ENCODE results near the gene BST1.

BST1 gene

DNA sequence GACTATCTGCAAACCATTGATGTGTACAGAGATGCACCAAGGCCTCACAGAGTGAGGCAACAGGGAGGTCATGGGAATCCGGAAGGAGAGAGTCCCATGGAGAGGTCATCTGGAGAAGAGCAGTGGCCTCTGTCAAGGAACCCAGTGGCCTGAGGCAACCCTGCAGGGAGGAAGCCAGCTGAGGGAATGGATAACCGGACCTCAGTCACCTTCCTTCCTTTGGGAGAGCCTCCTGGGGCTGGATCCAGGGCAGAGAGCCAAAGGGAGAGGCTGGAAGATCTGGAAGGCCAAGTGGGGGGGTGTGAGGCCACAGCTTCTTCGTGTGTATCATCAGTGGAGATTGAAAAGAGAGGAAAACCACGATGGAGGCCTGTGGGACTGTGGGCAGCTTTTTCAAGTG is 50.9 kb downstream of the BST1 start:
- no peaks in the 10 kb centered on the region for H3K9me3 ChIP-seq (ENCODE audit: control insufficient read depth, low read length)
- H2BK15ac ChIP-seq (ENCODE audit: low read depth, poor library complexity, severe bottlenecking): no peak overlapping the region
- 41% methylated on average over 4 of the region's 4 CpGs for WGBS

GRCh38 chr4:15754323-15754722 is 51.5 kb downstream of the BST1 start:
- Histone ChIP-seq H2BK120ac (ENCODE audit: low read depth, low read length) (no peak overlapping the region), H3K4me3 (ENCODE audit: insufficient read depth in 1 of 2, low read depth in 1 of 2, low read length in 2 of 2) (no peak overlapping the region), H2AFZ (ENCODE audit: low read depth, low read length) (no peak overlapping the region), H3K4me1 (ENCODE audit: control insufficient read depth, insufficient read depth, low read depth, low read length) (peaks cover 6% of the 10 kb centered on the region), H4K8ac (ENCODE audit: low read length) (no peak overlapping the region), H2BK5ac (ENCODE audit: low read depth, low read length, poor library complexity, severe bottlenecking) (no peak overlapping the region), H3K18ac (ENCODE audit: low read depth in 1 of 2, low read length in 2 of 2) (no peak overlapping the region), H2BK12ac (ENCODE audit: low read length in 2 of 2) (no peak overlapping the region), H3K14ac (ENCODE audit: low read length in 2 of 2) (no peak overlapping the region), H2BK15ac (ENCODE audit: low read depth, poor library complexity, severe bottlenecking) (no peak overlapping the region), H3K27me3 (ENCODE audit: control insufficient read depth in 1 of 2, insufficient read depth in 1 of 2, low read length in 2 of 2) (no peaks in the 10 kb centered on the region), H4K91ac (ENCODE audit: low read length) (no peak overlapping the region), H3K27ac (ENCODE audit: low read length, poor library complexity, severe bottlenecking) (no peak overlapping the region), H3K9ac (ENCODE audit: low read length) (no peak overlapping the region), H3K79me1 (replicated peaks; ENCODE audit: low read length, poor library complexity, severe bottlenecking) (no peaks in the 10 kb centered on the region), H3K4ac (ENCODE audit: low read depth in 1 of 2, low read length in 2 of 2) (peak overlapping the region in 1 of 2 experiments; percentile 19), H3K9me3 (ENCODE audit: control insufficient read depth, low read length) (no peaks in the 10 kb centered on the region), H3K4me2 (ENCODE audit: low read length, poor library complexity, severe bottlenecking) (no peak overlapping the region), H3K36me3 (ENCODE audit: control insufficient read depth in 1 of 2, insufficient read depth in 2 of 2, low read depth in 1 of 2, low read length in 2 of 2) (no peaks in the 10 kb centered on the region), H2AK5ac (ENCODE audit: low read length, severe bottlenecking) (no peak overlapping the region), H3K23ac (ENCODE audit: low read length in 2 of 2) (no peak overlapping the region)
- DNase-seq: peak; percentile 75
- 45% methylated on average over 3 of the region's 4 CpGs for WGBS

More for the DNA sequence above, 50.9 kb downstream of the BST1 start:
- Histone ChIP-seq H4K8ac (ENCODE audit: low read length) (no peak overlapping the region), H3K9ac (ENCODE audit: low read length) (no peak overlapping the region), H2BK12ac (ENCODE audit: low read length in 2 of 2) (peak overlapping the region; percentile 9 to 75), H3K27ac (ENCODE audit: low read length, poor library complexity, severe bottlenecking) (no peak overlapping the region), H4K91ac (ENCODE audit: low read length) (no peak overlapping the region), H3K4me1 (ENCODE audit: control insufficient read depth, insufficient read depth, low read depth, low read length) (peaks cover 6% of the 10 kb centered on the region), H3K36me3 (ENCODE audit: control insufficient read depth in 1 of 2, insufficient read depth in 2 of 2, low read depth in 1 of 2, low read length in 2 of 2) (no peaks in the 10 kb centered on the region), H3K23ac (ENCODE audit: low read length in 2 of 2) (no peak overlapping the region), H3K14ac (ENCODE audit: low read length in 2 of 2) (no peak overlapping the region), H3K79me1 (replicated peaks; ENCODE audit: low read length, poor library complexity, severe bottlenecking) (no peaks in the 10 kb centered on the region), H2AFZ (ENCODE audit: low read depth, low read length) (no peak overlapping the region), H2BK5ac (ENCODE audit: low read depth, low read length, poor library complexity, severe bottlenecking) (no peak overlapping the region), H3K4me2 (ENCODE audit: low read length, poor library complexity, severe bottlenecking) (no peak overlapping the region), H3K27me3 (ENCODE audit: control insufficient read depth in 1 of 2, insufficient read depth in 1 of 2, low read length in 2 of 2) (peaks cover 3% of the 10 kb centered on the region in 2 experiments), H3K4me3 (ENCODE audit: insufficient read depth in 1 of 2, low read depth in 1 of 2, low read length in 2 of 2) (no peak overlapping the region), H3K18ac (ENCODE audit: low read depth in 1 of 2, low read length in 2 of 2) (no peak overlapping the region), H2AK5ac (ENCODE audit: low read length, severe bottlenecking) (no peak overlapping the region), H3K4ac (ENCODE audit: low read depth in 1 of 2, low read length in 2 of 2) (peak overlapping the region in 1 of 2 experiments; percentile 19), H2BK120ac (ENCODE audit: low read depth, low read length) (no peak overlapping the region)
- DNase-seq: peak; percentile 42

- Histone ChIP-seq H3K23ac (ENCODE audit: low read length in 2 of 2) (no peak overlapping the region), H3K9me3 (ENCODE audit: control insufficient read depth, low read length) (no peaks in the 10 kb centered on the region), H2BK120ac (ENCODE audit: low read depth, low read length) (no peak overlapping the region), H4K8ac (ENCODE audit: low read length) (no peak overlapping the region), H3K4me1 (ENCODE audit: control insufficient read depth, insufficient read depth, low read depth, low read length) (peaks cover 6% of the 10 kb centered on the region), H4K91ac (ENCODE audit: low read length) (no peak overlapping the region), H3K14ac (ENCODE audit: low read length in 2 of 2) (no peak overlapping the region), H3K4ac (ENCODE audit: low read depth in 1 of 2, low read length in 2 of 2) (no peak overlapping the region), H2AFZ (ENCODE audit: low read depth, low read length) (no peak overlapping the region), H2AK5ac (ENCODE audit: low read length, severe bottlenecking) (no peak overlapping the region), H3K9ac (ENCODE audit: low read length) (no peak overlapping the region), H3K79me1 (replicated peaks; ENCODE audit: low read length, poor library complexity, severe bottlenecking) (no peaks in the 10 kb centered on the region), H3K18ac (ENCODE audit: low read depth in 1 of 2, low read length in 2 of 2) (no peak overlapping the region), H2BK5ac (ENCODE audit: low read depth, low read length, poor library complexity, severe bottlenecking) (no peak overlapping the region), H2BK12ac (ENCODE audit: low read length in 2 of 2) (no peak overlapping the region), H3K36me3 (ENCODE audit: control insufficient read depth in 1 of 2, insufficient read depth in 2 of 2, low read depth in 1 of 2, low read length in 2 of 2) (no peaks in the 10 kb centered on the region), H2BK15ac (ENCODE audit: low read depth, poor library complexity, severe bottlenecking) (no peak overlapping the region), H3K27me3 (ENCODE audit: control insufficient read depth in 1 of 2, insufficient read depth in 1 of 2, low read length in 2 of 2) (no peaks in the 10 kb centered on the region), H3K4me3 (ENCODE audit: insufficient read depth in 1 of 2, low read depth in 1 of 2, low read length in 2 of 2) (no peak overlapping the region), H3K27ac (ENCODE audit: low read length, poor library complexity, severe bottlenecking) (no peak overlapping the region), H3K4me2 (ENCODE audit: low read length, poor library complexity, severe bottlenecking) (no peak overlapping the region)
- peak; percentile 81 for DNase-seq
- 8% methylated on average over 4 of the region's 4 CpGs for WGBS
These were observed 52.7 kb downstream of the BST1 start for GRCh38 chr4:15755321-15756155.

DNA sequence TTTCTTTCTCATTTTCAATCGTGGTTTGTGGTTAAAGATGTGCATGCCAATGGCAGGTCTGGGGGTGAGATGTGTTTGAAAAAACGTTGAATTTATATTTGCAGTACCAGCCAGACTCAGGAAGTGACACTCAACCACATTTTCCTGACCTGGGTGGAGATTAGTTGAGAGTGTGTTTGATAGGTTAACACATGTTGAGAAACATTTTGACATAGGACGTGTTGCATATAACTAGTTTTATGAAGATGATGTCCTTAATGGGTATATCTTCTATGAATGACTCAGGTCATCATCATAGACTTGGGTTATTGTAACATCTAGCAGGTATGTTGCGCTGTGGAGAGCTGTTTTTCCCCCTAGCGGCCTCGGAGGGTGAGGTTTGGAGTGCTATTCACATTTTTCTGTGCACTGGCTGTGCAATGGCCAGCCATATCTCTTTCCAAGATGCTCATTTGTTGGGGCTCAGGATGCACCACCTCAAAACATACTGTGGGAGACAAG is 53.5 kb downstream of the BST1 start:
- Histone ChIP-seq H3K4me1 (ENCODE audit: control insufficient read depth, insufficient read depth, low read depth, low read length) (peaks cover 6% of the 10 kb centered on the region), H4K91ac (ENCODE audit: low read length) (no peak overlapping the region), H3K18ac (ENCODE audit: low read depth in 1 of 2, low read length in 2 of 2) (no peak overlapping the region), H3K36me3 (ENCODE audit: control insufficient read depth in 1 of 2, insufficient read depth in 2 of 2, low read depth in 1 of 2, low read length in 2 of 2) (no peaks in the 10 kb centered on the region), H4K8ac (ENCODE audit: low read length) (no peak overlapping the region), H3K9me3 (ENCODE audit: control insufficient read depth, low read length) (no peaks in the 10 kb centered on the region), H3K4me2 (ENCODE audit: low read length, poor library complexity, severe bottlenecking) (no peak overlapping the region), H3K9ac (ENCODE audit: low read length) (no peak overlapping the region), H3K4ac (ENCODE audit: low read depth in 1 of 2, low read length in 2 of 2) (no peak overlapping the region), H2AK5ac (ENCODE audit: low read length, severe bottlenecking) (no peak overlapping the region), H2BK15ac (ENCODE audit: low read depth, poor library complexity, severe bottlenecking) (no peak overlapping the region), H3K27me3 (ENCODE audit: control insufficient read depth in 1 of 2, insufficient read depth in 1 of 2, low read length in 2 of 2) (no peaks in the 10 kb centered on the region), H3K23ac (ENCODE audit: low read length in 2 of 2) (no peak overlapping the region), H3K4me3 (ENCODE audit: insufficient read depth in 1 of 2, low read depth in 1 of 2, low read length in 2 of 2) (no peak overlapping the region), H2BK12ac (ENCODE audit: low read length in 2 of 2) (peak overlapping the region in 1 of 2 experiments; percentile 7), H3K79me1 (replicated peaks; ENCODE audit: low read length, poor library complexity, severe bottlenecking) (no peaks in the 10 kb centered on the region), H2BK5ac (ENCODE audit: low read depth, low read length, poor library complexity, severe bottlenecking) (no peak overlapping the region), H3K14ac (ENCODE audit: low read length in 2 of 2) (no peak overlapping the region), H2BK120ac (ENCODE audit: low read depth, low read length) (no peak overlapping the region), H3K27ac (ENCODE audit: low read length, poor library complexity, severe bottlenecking) (no peak overlapping the region), H2AFZ (ENCODE audit: low read depth, low read length) (no peak overlapping the region)
- 18% methylated on average over 6 of the region's 6 CpGs for whole genome bisulfite sequencing
- peak; percentile 80 for DNase-seq

All from mesenchymal stem cell (in vitro differentiated cells and primary cell).